Smooth muscle cell (in vitro differentiated cells): Measurements from ENCODE around the gene FOXC2. TPM values are rescaled to one million over a fixed set of nuclear protein-coding genes. Genes with fewer than 3 reads are reported as not detected.
"Not testable (repeated sequence)": the region's sequence is repeated elsewhere in the genome, so short reads cannot be mapped to it uniquely, and the experiment has no call there.

ENCODE experiments used
- DNase-seq: peaks from one replicate; lab custom pipeline; 2025; ENCODE audit not compliant: unreplicated experiment; lab: John Stamatoyannopoulos, UW
- H2AFZ ChIP-seq: fragments of 200-600 bp; sonication (generic); 2 replicates; pipeline ENCODE4 v1.6.0; 2016; ENCODE audit warnings: antibody characterized with exemption, low read depth, mild to moderate bottlenecking
- H3F3A ChIP-seq: fragments of 200-600 bp; sonication (generic); 2 replicates; pipeline ENCODE4 v1.6.0; 2017; ENCODE audit warnings: antibody characterized with exemption, low read depth
- H3K27ac ChIP-seq: fragments of 200-600 bp; sonication (generic); 2 replicates; pipeline ENCODE4 v1.5.1; 2016; ENCODE audit warnings: low read depth, mild to moderate bottlenecking
- H3K27me3 ChIP-seq: fragments of 200-600 bp; sonication (generic); 2 replicates; pipeline ENCODE4 v1.6.1; 2016; ENCODE audit warnings: low read depth, mild to moderate bottlenecking
- H3K36me3 ChIP-seq: fragments of 200-600 bp; sonication (generic); 2 replicates; pipeline ENCODE4 v1.5.1; 2016; ENCODE audit warnings: low read depth
- H3K4me1 ChIP-seq: fragments of 200-600 bp; sonication (generic); 2 replicates; pipeline ENCODE4 v1.5.1; 2016; ENCODE audit warnings: low read depth
- H3K4me2 ChIP-seq: fragments of 200-600 bp; sonication (generic); 2 replicates; pipeline ENCODE4 v1.6.0; 2016; ENCODE audit warnings: mild to moderate bottlenecking
- H3K4me3 ChIP-seq: fragments of 200-600 bp; sonication (generic); 2 replicates; pipeline ENCODE4 v1.5.1; 2016; ENCODE audit warnings: mild to moderate bottlenecking
- H3K79me2 ChIP-seq: fragments of 200-600 bp; sonication (generic); 2 replicates; pipeline ENCODE4 v1.6.0; 2016; ENCODE audit warnings: low read depth, mild to moderate bottlenecking
- H3K9ac ChIP-seq: fragments of 200-600 bp; sonication (generic); 2 replicates; pipeline ENCODE4 v1.6.0; 2016; ENCODE audit warnings: low read depth
- H3K9me3 ChIP-seq: fragments of 200-600 bp; sonication (generic); replicated peaks from 2 replicates; pipeline ENCODE4 v1.5.1; 2016; ENCODE audit warnings: low read depth
- H4K20me1 ChIP-seq: fragments of 200-600 bp; sonication (generic); 2 replicates; pipeline ENCODE4 v1.6.0; 2016; ENCODE audit warnings: low read depth
- WGBS: methylation state at CpG from one replicate; pipeline ENCODE4 v1.1.7; 2016; ENCODE audit warnings: low lambda C conversion rate; 5-methylcytosine and 5-hydroxymethylcytosine counted together
- polyA plus RNA-seq: library from polyadenylated mRNA; unstranded; fragments of >200 nt; fragmentation: Nextera tagmentation; extraction: Ambion mirVana; gene quantifications from 2 replicates; pipeline ENCODE4 v1.2.1, GENCODE V29; 2016
- total RNA-seq: library from RNA; depleted of rRNA; stranded (reverse); fragments of >200 nt; gene quantifications from 2 replicates; pipeline ENCODE4 v1.2.3, GENCODE V29; 2014
- TF ChIP-seq, protein P1 (sequence below): fragments of 200-600 bp; sonication (generic); IDR thresholded peaks from 2 replicates; pipeline ENCODE4 v1.5.1; 2017; ENCODE audit warnings: borderline replicate concordance, mild to moderate bottlenecking, antibody characterized with exemption; ENCODE audit not compliant: insufficient read depth, poor library complexity, severe bottlenecking

FOXC2 gene
- total and polyA plus RNA-seq, 2 experiments from 2014 or later: 2.7 to 18.0 TPM

DNA sequence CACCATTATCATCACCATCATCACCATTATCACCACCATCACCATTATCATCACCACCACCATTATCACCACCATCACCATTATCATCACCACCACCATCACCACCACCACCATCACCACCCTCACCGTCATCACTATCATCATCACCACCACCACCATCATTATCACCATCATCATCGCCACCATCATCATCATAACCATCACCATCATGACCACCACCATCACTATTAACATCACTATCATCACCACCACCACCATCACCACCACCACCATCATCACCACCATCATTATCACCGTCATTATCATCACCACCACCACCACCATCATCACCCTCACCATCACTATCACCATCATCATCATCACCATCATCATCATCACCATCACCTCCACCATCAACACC is 20.9 kb downstream of the FOXC2 start:
- 93% methylated on average over 3 of the region's 3 CpGs for WGBS

DNA sequence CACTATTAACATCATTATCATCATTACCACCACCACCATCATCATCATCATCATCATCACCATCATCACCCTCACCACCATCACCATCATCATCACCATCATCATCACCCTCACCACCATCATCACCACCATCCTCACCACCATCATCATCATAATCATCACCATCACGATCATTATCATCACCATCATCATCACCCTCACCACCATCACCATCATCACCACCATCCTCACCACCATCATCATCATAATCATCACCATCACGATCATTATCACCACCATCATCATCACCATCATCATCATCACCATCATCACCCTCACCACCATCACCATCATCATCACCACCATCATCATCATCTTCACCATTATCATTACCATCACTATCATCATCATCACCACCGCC is 21.3 kb downstream of the FOXC2 start:
- not testable (repeated sequence) for H3K36me3 ChIP-seq, H3F3A ChIP-seq, H3K4me2 ChIP-seq, H3K79me2 ChIP-seq, H3K9me3 ChIP-seq, H3K9ac ChIP-seq, H3K27me3 ChIP-seq, H3K4me3 ChIP-seq, H4K20me1 ChIP-seq, H2AFZ ChIP-seq, H3K4me1 ChIP-seq, H3K27ac ChIP-seq, DNase-seq
- WGBS: 88% methylated on average over 3 of the region's 3 CpGs

More for the DNA sequence above, 20.9 kb downstream of the FOXC2 start:
- Histone ChIP-seq H3K27me3 (no peaks in the 10 kb centered on the region), H3K27ac (no peak overlapping the region), H3K79me2 (no peaks in the 10 kb centered on the region), H3K4me2 (no peak overlapping the region), H3K36me3 (no peaks in the 10 kb centered on the region), H3K9ac (no peak overlapping the region), H3K4me1 (no peaks in the 10 kb centered on the region), H3F3A (no peaks in the 10 kb centered on the region), H3K9me3 (no peaks in the 10 kb centered on the region), H4K20me1 (no peaks in the 10 kb centered on the region), H2AFZ (no peak overlapping the region), H3K4me3 (no peak overlapping the region)
- no peak for DNase-seq
- TF ChIP-seq, protein P1, sequence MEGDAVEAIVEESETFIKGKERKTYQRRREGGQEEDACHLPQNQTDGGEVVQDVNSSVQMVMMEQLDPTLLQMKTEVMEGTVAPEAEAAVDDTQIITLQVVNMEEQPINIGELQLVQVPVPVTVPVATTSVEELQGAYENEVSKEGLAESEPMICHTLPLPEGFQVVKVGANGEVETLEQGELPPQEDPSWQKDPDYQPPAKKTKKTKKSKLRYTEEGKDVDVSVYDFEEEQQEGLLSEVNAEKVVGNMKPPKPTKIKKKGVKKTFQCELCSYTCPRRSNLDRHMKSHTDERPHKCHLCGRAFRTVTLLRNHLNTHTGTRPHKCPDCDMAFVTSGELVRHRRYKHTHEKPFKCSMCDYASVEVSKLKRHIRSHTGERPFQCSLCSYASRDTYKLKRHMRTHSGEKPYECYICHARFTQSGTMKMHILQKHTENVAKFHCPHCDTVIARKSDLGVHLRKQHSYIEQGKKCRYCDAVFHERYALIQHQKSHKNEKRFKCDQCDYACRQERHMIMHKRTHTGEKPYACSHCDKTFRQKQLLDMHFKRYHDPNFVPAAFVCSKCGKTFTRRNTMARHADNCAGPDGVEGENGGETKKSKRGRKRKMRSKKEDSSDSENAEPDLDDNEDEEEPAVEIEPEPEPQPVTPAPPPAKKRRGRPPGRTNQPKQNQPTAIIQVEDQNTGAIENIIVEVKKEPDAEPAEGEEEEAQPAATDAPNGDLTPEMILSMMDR: no peak

DNA sequence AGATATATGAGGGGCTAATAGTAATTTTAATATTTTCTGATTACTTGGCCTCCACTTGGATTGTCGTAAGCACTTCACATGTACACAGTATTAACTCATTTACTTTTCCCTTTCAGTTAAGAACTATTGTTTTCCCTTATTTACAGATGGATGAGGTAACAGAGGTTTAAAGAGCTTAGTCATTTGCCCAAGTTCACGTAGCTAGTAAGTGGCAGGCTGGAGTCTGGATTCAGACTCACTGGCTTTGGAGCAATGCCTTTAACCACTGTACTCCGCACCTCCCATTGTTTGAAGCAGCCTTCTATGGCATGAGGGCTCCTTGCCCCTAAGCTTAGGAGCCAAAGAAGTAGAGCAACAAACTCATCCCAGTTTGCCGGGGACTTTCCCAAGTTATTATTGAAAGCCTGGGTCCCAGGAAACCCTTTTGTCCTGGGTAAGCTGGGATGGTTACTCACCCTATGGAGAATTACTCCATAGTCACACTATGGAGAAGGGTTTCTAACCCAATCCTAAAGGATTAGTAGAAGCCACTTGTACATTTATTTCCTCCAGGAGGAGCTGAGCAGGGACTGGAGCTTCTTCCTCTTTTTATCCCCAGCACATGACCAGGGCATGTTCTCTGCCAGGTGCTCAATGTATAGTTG is 24.0 kb downstream of the FOXC2 start:
- no peaks in the 10 kb centered on the region for H3F3A ChIP-seq
- H3K36me3 ChIP-seq: no peaks in the 10 kb centered on the region
- TF ChIP-seq, protein P1: no peak
- no peaks in the 10 kb centered on the region for H4K20me1 ChIP-seq
- no peaks in the 10 kb centered on the region for H3K79me2 ChIP-seq
- no peak overlapping the region for H3K9ac ChIP-seq
- H3K4me2 ChIP-seq: no peak overlapping the region
- H3K27ac ChIP-seq: peak overlapping the region; percentile 27
- 69% methylated on average over 4 of the region's 4 CpGs for WGBS
- no peaks in the 10 kb centered on the region for H3K9me3 ChIP-seq
- peaks cover 6% of the 10 kb centered on the region for H3K27me3 ChIP-seq
- no peak overlapping the region for H3K4me3 ChIP-seq
- no peak overlapping the region for H2AFZ ChIP-seq
- no peak for DNase-seq
- no peaks in the 10 kb centered on the region for H3K4me1 ChIP-seq

DNA sequence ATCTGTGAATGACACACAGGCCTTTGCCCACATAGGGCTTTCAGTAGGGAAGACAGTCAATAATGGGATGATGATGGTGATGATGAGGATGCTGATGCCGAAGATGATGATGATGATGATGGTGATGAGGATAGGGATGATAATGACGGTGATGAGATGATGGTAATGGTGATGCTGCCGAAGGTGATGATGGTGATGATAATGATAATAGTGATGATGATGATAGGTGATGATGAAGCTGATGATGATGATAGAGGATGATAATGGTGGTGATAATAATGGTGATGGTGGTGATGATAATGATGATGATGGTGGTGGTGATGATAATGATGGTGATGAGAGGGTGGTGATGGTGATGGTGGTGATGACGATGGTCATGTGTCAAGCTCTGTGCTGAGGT is 24.6 kb downstream of the FOXC2 start:
- Histone ChIP-seq H3K9me3 (no peaks in the 10 kb centered on the region), H3K4me2 (no peak overlapping the region)
- 96% methylated on average over 4 of the region's 4 CpGs for WGBS

More for the DNA sequence above, 24.6 kb downstream of the FOXC2 start:
- no peak for DNase-seq
- H3F3A ChIP-seq: no peaks in the 10 kb centered on the region
- H3K27ac ChIP-seq: no peak overlapping the region
- no peaks in the 10 kb centered on the region for H3K79me2 ChIP-seq
- no peaks in the 10 kb centered on the region for H3K36me3 ChIP-seq
- no peak overlapping the region for H3K9ac ChIP-seq
- no peaks in the 10 kb centered on the region for H4K20me1 ChIP-seq
- no peaks in the 10 kb centered on the region for H3K4me1 ChIP-seq
- peaks cover 6% of the 10 kb centered on the region for H3K27me3 ChIP-seq
- no peak overlapping the region for H3K4me3 ChIP-seq
- TF ChIP-seq, protein P1: no peak
- H2AFZ ChIP-seq: no peak overlapping the region
